LNCaP clone FGC (cell line): ENCODE measurements around the gene SUMO2.
"Not testable (repeated sequence)": the region's sequence is repeated elsewhere in the genome, so short reads cannot be mapped to it uniquely, and the experiment has no call there.

Source experiments
- DNase-seq: peaks from one replicate; pipeline ENCODE4 v3.0.0-alpha.2; 2011; ENCODE audit warnings: low read depth
- H3K4me3 ChIP-seq: 2 replicates; pipeline ENCODE4 v1.5.1; 2011; ENCODE audit warnings: mild to moderate bottlenecking, low read depth, low read length, control low read depth
- CTCF ChIP-seq: IDR thresholded peaks from 2 replicates; pipeline ENCODE4 v1.5.1; 2012; ENCODE audit warnings: mild to moderate bottlenecking; ENCODE audit not compliant: control insufficient read depth, insufficient read depth; ENCODE audit errors: extremely low read depth

Gene SUMO2

GRCh38 chr17:75168998-75169397 lies 13.8 kb downstream of the SUMO2 start:
- H3K4me3 ChIP-seq: no peak overlapping the region
- DNase-seq: no peak
- no peak for TF ChIP-seq CTCF

- not testable (repeated sequence) for H3K4me3 ChIP-seq
Measured at GRCh38 chr17:75164606-75165005, 18.2 kb downstream of the SUMO2 start.

DNA sequence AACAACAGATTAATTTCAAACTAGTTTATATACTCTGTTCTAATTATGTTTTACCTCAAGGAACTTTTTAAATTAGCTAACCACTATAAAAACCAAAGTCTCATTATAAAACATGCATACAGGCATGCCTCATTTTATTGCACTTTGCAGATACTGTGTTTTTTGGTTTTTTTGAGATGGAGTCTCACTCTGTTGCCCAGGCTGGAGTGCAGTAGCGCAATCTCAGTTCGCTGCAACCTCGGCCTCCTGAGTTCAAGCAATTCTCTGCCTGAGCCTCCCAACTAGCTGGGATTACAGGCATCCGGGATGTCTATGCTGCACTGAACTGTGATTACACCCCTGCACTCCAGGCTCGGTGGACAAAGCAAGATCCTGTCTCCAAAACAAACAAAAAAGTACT lies 19.7 kb downstream of the SUMO2 start:
- TF ChIP-seq CTCF: no peak
- DNase-seq: no peak
- no peak overlapping the region for H3K4me3 ChIP-seq

More at GRCh38 chr17:75164606-75165005, 18.2 kb downstream of the SUMO2 start:
- DNase-seq: not testable (repeated sequence)

- no peak for TF ChIP-seq CTCF
- no peak overlapping the region for H3K4me3 ChIP-seq
- DNase-seq: no peak
Measured at GRCh38 chr17:75160211-75160610, 22.5 kb downstream of the SUMO2 start.

DNA sequence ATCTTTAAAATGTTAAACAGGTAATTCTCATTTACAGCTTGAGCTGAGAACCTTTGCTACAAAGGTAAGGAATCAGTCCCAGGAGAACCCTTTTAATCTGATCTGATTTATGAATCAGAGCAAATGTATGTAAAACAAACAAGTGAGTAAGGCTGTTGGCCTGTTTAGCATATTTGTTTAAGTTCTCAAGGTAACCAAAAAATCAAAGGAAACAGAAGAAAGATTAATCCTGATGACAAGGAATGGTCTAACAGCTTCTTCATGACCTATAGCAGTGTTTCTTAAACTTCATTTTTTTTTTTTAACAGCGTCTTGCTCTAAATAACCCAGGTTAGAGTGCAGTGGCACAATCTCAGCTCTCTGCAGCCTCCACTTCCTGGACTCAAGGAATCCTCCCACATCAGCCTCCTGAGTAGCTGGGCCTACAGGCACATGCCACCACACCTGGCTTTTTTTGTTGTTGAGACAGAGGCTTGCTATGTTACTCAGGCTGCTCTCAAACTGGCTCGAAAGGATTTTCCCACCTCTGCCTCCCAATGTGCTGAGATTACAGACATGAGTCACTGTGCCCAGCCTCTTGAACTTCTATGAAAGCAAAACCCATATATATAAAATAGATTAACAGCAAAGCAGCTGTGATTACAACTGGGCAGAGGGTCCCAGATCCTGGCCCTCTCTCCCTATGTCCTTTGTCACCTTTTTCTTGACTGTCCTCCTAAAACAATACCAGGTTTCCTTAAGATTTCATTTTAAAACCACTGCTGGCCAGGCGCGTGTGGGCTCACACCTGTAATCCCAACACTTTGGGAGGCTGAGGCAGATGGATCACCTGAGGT lies 23.3 kb downstream of the SUMO2 start:
- TF ChIP-seq CTCF: no peak
- no peak for DNase-seq
- H3K4me3 ChIP-seq: no peak overlapping the region

- H3K4me3 ChIP-seq, DNase-seq: not testable (repeated sequence)
Measured at GRCh38 chr17:75158480-75158879, 24.3 kb downstream of the SUMO2 start.

- no peak overlapping the region for H3K4me3 ChIP-seq
- TF ChIP-seq CTCF: no peak
- no peak for DNase-seq
Measured at GRCh38 chr17:75155191-75155601, 27.6 kb downstream of the SUMO2 start.
